Activated CD8-positive, alpha-beta memory T cell treated with anti-CD3 and anti-CD28 coated beads for 36 hours (primary cell): Measurements from ENCODE around the gene LRP1-AS. TPM values are rescaled to one million over a fixed set of nuclear protein-coding genes. Genes with fewer than 3 reads are reported as not detected.

Experiments used
- CTCF ChIA-PET: fragments of 350-600 bp; sonication (Branson Sonifier 250); formaldehyde crosslinking; loops from one replicate; lab custom pipeline; 2021; ENCODE audit warnings: antibody characterized with exemption; lab: Charles Lee
- POLR2A ChIA-PET: fragments of 350-600 bp; sonication (Branson Sonifier 250); formaldehyde crosslinking; loops from one replicate; lab custom pipeline; 2021; ENCODE audit warnings: antibody characterized with exemption; lab: Charles Lee
- total RNA-seq, 2 experiments: library from RNA; stranded (reverse); gene quantifications; one replicate each; pipeline ENCODE4 v1.2.3, GENCODE V29; 2021

Gene LRP1-AS
- total RNA-seq, 2 experiments from 2014 or later, result not detected

DNA sequence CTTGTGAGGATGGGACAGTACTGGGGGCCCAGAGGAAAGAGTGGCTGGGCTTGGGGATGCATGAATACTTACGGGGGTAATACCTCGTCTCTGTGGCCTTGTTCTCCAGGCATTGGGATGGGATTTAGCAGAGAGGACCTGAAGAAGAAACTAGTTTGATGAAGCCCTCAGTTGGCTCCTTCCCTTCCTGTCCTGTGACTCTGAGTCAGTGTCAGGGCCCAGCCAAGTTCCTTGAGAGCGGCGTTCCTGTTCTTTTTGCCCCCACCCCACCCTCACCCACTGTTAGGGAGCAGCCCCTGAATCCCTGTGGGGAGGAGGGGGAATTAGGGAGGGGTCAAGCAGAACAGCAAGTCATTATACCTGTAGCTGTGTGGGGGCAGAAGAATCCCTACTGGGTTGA, 5.2 kb upstream of the LRP1-AS start:
- CTCF ChIA-PET, result no interaction called here
- POLR2A ChIA-PET, result no interaction called here

DNA sequence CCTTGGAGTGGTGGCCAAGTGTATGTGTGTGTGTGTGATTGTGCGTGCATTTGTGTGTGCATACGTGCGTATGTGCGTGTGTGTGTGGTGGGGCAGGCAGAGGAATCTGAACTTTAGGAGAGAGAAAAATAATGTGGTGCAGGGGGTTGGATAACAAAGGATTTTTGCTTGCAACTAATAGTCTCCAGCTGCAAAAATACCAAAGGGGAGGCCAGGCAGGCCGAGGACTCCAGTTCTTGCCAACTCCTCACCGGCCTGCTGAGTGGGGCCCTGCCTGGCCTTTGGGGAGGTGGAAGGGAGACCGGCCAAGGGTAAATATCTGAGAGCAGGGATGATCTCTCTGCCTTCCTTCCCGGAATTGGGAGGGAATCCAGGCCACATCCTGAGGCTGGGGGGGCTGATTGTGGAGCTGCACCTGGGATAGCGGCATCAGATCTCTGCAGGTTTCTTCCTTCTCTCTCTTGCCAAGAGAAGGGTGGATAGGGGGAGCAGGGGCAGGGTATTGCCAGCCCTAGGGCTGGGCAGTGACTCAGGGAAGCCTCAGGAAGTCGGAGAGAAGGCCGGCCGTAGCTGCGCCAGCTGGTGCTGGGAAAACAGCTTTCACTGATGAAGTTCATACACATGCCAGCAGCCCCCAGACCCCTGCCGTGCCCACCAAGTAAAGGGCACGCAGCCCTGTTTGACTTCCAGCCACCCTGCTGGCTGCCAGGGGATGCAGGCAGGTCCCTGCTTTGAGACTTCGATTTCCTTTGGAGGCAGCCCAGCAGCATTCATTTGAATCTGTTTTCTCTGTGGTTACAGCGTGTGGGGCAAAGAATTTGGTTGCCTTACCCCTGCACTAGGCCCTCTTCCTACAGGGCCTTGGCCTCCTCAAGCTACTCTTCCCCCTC, 4.6 kb upstream of the LRP1-AS start:
- ChIA-PET CTCF (no interaction called here), POLR2A (no interaction called here)

DNA sequence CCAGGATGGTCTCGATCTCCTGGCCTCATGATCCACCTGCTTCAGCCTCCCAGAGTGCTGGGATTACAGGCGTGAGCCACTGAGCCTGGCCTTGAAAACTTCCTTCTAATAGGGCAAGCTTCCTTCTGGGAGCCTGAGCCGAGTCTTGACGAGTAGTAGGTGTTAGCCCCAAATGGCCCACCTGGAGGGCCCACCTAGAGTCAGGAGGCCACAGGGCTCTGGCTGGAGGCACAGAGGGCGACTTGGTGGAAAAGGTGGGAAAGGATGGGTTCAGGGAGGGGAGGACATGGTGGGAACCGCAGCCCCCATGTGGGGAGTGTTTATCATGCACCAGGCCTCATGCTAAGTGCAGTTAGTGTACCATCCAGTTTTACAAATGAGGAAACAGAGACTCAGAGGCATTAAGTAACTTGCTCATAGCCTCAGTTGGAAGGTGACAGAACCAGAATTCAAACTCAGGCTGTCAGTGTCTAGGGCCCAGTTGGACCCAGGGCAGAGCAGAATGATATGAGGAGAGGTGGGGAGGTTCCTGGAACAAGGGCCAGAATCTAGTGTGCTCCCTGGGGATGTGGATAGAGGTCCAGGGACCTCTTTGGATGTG, 3.1 kb upstream of the LRP1-AS start:
- POLR2A ChIA-PET, result no interaction called here
- CTCF ChIA-PET, result interaction anchor here (1.2 kb wide), 2 partner anchors 23 to 163 kb away, joined by 3 read pairs; no protein-coding TSS in a partner anchor

DNA sequence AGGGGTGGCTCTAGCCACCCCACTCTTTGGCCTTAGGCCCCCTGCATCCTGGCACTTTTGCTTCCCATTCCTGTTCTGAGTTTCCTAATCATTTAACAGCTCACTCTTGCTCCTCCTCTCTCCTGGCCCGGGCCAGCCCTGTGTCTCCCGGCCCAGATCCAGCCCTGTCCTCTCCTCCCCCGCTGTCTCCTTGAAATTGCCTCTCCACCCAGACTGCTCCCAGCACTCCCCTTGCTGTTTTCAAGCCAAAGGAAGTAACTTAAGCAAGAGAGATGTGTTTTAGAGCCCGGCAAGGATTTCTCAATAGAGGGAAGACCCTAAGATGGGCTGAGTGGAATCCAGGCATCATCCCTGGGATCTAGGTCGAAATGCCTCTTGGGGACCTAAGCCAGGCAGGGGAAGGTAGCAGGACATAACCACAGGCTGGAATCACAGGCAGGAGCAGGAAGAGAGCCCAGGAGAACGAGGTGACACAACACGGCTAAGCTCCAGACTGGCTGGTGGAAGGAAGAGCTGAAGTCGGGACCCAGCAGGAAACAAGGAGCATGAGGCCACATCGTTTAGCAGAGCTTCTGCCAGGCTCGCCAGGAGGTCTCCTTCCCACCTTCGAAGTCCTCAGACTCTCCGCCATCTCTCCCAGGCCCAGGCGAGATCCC, 2.0 kb upstream of the LRP1-AS start:
- CTCF ChIA-PET, result interaction anchor here (0.8 to 1.3 kb wide), 4 partner anchors 22 to 162 kb away, joined by 3 to 5 read pairs (median 3); no protein-coding TSS in a partner anchor
- POLR2A ChIA-PET, result interaction anchor here (0.6 kb wide), 1 partner anchor 419 kb away, joined by 8 read pairs; no protein-coding TSS in a partner anchor

DNA sequence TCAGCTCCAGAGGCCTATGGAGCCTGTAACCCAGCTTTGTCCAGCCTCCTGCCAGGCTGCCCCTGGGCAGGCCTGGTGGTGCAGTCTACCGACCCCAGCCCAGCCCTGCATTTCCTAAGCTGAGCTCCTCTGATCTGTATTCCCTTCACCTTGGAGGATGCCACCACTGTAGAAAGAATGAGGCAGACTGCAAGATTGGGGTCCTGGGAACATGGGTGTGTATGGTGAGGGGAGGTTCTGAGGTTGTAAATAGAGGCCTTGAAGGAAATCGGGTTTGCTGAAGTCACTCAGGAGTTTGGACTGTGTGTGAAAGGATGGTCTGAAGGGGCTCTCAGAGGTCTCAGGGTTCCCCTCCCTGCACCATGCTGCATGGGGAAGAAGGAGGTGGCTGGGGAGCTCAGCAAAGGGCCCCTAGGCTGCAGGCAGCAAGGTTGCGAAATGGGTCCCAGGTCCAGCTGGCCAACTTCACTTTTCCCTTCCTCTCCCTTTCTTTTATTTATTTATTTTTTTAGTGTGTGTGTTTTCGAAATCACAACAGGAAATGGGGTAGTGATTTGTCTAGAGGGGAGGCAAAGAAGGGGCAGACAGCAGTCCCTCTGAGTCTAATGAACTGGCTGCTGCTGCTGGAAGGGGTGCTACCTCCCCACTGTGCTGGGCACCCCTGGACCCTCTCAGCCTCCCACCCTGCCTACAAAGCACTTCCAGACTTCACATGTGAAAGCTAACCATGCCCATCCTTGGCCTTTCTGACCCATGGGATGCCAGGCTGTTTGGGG, 1.2 kb upstream of the LRP1-AS start:
- CTCF ChIA-PET, result interaction anchor here (0.8 to 1.3 kb wide), 4 partner anchors 33 to 161 kb away, joined by 3 to 5 read pairs (median 3); no protein-coding TSS in a partner anchor
- POLR2A ChIA-PET, result no interaction called here

DNA sequence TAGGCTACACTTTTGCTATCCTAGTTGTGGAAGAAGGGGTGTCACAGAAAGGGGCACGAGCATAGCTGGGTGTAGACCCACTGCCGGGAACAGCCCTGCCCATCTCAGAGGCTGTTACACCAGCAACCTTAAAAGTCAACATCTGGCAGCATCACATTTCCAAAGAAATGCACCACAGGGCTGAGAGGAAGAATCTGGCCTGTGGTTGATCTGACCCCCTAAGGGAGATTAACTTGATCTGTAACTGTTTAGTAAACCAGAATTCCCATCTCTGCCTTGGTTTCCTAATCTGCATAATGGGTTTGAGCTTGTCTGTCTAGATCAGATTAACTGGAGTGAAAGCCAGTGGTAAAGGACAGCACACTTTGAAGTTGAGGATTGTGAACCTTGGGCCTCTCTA, 1.3 kb downstream of the LRP1-AS start:
- POLR2A ChIA-PET, result no interaction called here
- CTCF ChIA-PET, result interaction anchor here (1.8 kb wide), 1 partner anchor 22 kb away, joined by 6 read pairs; no protein-coding TSS in a partner anchor

DNA sequence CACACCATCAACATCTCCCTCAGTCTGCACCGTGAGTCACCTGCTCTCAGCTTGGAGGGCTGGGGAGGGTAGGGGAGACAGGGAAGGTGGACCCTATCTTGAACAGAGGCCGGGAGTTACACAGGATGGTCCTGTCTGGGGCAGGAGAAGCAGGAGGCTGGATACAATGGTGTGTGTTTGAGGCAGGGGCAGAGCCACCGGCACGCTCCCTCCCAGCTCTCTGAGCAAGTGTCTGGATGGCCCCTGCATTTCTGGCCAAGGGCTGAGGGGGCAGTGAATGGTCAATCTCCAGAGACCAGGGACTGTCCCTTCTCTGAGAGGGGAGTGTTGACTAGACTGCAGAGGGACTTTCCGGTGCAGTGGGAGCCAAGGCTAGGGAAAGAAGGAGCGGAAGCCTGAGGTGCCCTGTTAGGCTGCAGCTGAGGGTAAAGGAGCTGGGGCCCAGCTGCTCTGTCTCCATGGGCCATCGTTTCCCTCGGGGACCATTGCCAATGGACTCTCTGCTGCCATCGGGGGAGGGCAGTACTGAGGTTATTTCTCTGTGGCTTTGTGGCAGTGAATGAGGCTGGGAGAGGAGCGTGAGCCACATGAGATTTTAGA, 1.9 kb downstream of the LRP1-AS start:
- ChIA-PET CTCF (interaction anchor here (0.7 to 1.8 kb wide), 2 partner anchors 22 to 37 kb away, joined by 3 to 6 read pairs; no protein-coding TSS in a partner anchor), POLR2A (no interaction called here)

DNA sequence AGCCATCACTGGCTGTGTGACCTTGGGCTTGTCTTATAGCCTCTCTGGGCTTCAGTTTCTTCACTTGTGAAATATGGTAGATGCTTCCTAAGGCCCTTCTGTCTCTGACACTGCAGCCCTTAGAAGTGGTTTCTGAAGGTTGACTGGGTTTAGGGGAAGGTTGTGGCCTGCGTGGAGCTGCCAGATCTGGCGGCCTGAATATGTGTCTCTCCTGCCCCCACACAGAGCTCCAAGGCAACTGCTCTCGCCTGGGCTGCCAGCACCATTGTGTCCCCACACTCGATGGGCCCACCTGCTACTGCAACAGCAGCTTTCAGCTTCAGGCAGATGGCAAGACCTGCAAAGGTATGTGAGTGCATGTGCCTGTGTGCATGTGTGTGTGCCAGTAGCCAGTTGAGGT, 4.0 kb downstream of the LRP1-AS start:
- ChIA-PET CTCF (no interaction called here), POLR2A (no interaction called here)

DNA sequence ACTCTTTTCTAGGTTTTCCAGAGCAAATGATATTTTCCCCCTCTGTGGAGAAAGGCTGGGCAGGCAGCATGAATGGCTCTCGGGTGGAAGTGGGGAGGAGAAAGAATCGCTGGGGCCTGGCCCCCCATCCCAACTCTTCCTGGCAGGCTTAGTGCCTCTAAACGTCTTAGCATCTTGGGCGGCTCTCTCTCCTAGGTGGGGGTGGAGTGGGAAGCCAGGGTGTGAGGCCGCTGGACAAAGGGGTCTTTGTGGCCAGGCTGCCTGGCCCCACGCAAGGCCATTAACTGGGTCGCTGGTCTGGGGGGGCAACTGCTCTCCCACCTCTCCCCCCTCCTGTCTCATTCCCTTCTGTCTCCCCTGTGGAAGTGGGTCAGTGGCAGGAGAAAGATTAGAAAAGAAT, 4.7 kb downstream of the LRP1-AS start:
- CTCF ChIA-PET, result no interaction called here

DNA sequence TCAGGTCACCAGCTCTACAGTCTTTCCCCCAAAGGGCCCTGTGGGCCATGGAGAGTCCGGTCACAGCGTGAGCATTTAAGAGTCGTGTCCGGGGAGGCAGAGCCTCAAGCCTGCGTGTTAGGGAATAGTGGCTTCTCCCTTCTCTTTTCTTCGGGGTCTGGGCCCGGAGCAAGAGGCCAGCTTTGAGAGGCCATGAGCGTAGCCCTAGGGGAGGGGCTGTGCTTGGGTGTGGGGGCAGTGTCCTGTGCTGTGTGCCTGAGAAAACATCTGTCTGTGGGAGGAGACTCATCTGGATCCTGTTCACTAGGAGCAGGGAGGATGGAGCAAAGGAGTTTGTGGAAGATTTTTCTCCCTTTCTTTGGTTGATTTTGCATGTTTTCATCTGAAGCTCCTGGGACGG, 5.3 kb downstream of the LRP1-AS start:
- ChIA-PET CTCF (no interaction called here), POLR2A (no interaction called here)

More for the DNA sequence above, 4.7 kb downstream of the LRP1-AS start:
- POLR2A ChIA-PET, result no interaction called here

DNA sequence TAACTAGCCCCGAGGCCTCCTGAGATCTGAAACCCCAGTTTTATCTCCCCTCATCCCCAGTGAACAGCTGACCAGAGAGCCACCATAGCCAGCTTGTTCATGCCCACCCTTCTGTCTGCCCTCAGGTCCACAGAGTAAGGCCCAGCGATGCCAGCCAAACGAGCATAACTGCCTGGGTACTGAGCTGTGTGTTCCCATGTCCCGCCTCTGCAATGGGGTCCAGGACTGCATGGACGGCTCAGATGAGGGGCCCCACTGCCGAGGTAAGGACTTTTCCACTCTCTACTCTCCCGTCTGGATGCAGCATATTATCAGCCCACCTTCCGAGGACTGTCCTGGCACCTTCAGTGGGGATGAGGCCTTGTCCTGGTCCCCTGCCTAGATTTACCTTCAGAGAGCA, 6.2 kb downstream of the LRP1-AS start:
- CTCF ChIA-PET, result no interaction called here

DNA sequence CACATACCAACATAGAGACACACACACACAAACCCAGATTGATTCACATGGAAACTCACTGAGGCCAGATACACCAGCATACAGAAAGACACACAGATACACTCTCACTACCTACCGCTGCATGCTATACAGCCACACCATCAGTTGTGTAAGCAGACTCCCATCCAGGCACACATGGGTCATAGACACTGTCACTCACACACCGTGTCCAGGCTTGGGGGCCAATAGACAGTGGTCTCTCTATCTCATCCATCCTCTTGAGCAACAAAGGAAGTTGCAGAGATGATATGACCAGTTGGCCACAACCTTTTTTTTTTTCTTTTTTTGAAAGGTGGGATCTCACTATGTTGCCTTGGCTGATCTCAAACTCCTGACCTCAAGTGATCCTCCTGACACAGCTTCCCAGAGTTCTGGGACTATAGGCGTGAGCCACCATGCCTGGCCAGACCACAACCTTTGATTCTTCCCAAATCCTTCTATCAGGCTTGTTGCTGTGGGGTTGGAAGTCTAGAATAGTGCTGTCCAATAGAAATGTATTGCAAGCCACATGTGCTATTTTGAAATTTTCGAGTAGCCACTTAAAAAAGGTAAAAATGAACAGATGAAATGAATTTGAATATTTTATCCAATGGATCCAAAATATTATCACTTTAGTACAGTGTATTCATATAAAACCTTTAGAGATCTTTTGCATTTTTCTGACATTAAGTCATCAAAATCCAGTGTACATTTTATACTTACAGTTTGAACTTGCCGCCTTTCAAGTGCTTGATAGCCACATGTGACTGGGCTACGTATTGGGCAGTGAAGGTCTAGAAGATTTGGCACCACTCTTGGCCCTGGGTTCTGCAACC, 7.4 kb downstream of the LRP1-AS start:
- ChIA-PET POLR2A (no interaction called here), CTCF (no interaction called here)

More for the DNA sequence above, 6.2 kb downstream of the LRP1-AS start:
- POLR2A ChIA-PET, result no interaction called here

DNA sequence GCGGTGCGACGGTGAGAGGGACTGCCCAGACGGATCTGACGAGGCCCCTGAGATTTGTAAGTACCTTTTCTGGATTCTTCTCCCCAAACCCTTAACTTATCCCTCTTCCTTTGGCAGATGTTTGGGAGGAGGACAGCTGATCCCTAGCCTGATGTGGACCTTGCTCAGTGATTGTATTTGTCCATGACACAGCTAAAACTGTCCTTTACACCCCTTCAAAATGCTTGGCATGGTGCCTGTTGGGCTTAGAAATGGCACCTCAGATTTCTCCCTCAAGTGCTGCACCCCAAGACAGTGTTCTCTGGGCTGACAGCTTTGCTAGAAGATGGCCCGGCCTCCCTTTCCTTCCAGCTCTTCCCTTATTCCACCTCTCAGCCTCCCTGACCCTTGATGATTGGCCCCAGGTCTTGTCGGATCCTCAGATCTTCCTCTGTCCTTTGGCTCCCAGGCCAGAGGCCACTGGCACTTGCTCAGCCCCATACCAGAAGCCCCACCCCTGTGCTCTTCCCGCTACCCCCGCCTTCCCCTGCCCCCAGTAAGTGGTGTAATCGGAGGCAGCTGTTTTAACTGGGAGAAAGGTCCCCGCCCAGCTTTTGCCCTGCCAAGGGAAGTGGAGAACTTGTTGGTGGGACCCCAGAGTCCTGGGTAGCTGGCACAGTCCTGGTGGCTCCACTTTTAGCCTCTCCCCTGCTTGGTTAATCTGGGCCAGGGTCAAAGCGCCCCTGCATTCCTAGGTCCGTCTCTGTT, 8.7 kb downstream of the LRP1-AS start:
- ChIA-PET POLR2A (no interaction called here), CTCF (interaction anchor here (1.8 kb wide), 1 partner anchor 11 kb away, joined by 5 read pairs; the partner anchor contains the start of gene LRP1)

DNA sequence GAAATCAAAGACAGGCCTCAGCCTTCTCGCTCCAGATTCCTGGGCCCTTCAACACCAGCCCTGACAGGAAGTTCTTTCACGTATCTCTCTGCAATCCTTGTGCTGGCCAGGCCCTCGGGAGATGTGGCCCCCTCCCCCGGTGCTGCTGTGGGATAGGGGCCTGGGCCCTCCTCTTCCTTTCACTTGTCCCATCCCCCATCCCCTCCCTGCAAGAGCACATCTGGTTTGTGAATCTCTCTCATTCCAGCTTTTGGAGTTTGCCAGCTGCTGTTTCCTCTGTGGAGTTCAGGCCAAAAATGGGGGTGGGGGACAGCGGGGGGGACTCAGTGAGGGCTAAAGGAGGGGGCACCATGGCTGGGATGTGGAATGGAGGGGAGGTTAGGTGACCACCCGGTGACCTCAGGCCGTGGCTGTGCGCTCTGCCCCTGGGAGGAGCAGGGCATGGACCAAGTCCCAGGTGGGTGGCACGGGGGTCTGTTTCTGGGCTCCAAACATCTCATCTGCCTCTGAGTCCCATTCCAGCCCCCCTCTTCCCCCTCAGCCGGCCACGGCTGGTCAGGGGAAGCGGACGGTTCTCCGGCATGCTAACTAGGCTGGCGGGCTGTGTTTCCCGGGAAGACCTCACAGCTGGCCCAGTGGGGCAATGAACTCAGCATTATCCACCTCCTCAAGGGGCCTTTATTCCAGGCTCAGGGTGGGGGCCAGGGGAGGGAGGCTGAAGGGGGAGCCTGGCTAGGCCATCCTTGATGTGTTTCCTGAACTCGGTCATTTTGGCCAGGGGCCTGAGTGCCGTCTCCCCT, 11.7 kb downstream of the LRP1-AS start:
- POLR2A ChIA-PET, result no interaction called here
- CTCF ChIA-PET, result interaction anchor here (1.0 to 1.5 kb wide), 3 partner anchors 11 to 40 kb away, joined by 3 to 4 read pairs (median 3); no protein-coding TSS in a partner anchor

DNA sequence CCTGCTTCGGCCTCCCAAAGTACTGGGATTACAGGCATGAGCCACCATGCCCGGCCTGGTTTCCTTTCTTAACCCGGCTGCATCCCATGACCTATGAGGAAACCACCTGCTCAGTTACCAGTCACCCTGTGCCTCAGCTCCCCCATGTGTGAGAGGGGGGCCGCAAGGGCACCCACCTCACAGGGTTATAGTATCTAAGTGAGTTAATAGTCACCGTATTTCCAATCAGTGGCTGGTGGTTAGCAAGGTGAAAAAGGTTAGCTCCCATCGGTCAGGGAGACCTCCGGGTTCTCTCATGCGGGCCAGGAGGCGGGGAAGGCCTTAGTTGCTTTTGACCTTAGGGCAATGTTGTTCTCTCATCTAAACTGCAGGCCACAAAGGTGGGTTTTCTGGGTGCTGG, 12.5 kb downstream of the LRP1-AS start:
- ChIA-PET POLR2A (no interaction called here), CTCF (interaction anchor here (1.1 kb wide), 1 partner anchor 10 kb away, joined by 4 read pairs; no protein-coding TSS in a partner anchor)

DNA sequence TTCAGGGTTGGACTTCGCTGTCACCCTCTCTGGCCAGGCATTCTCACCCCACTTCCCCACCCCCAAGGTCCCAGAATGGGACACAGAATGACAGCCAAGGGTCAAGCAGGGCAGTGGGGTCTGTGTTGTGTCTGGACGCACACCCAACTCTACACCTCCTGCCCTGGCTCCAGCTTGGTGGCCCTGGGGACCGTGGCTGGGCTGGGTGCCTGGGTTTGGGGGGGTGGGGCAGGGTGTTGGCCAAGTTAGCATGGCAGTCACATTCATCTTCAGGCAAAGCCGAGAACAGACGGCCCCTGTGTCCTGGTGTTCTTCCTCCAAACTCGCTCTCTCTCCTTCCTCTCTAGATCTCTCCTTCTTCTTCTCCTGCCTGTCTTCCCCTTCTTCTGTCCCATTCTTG, 13.5 kb downstream of the LRP1-AS start:
- POLR2A ChIA-PET, result no interaction called here
- CTCF ChIA-PET, result interaction anchor here (1.1 to 2.4 kb wide), 2 partner anchors 10 to 39 kb away, joined by 3 to 11 read pairs; no protein-coding TSS in a partner anchor
